LNCAP (cell line): ENCODE data around the gene CPA3.

Source experiments
- CTCF ChIP-seq: fragments of 450-650 bp; IDR thresholded peaks from 2 replicates; pipeline ENCODE4 v1.5.1; 2017; ENCODE audit warnings: mild to moderate bottlenecking

CPA3 gene

GRCh38 chr3:148827585-148827984 is 37.5 kb upstream of the CPA3 start, which contains the start of gene CPB1:
Gene CPB1, plus strand, starts transcription at chr3:148827811. Its CDS starts 13 bp downstream, at chr3:148827824.
- TF ChIP-seq CTCF, result no peak

- no peak for TF ChIP-seq CTCF
These were observed 36.9 kb upstream of the CPA3 start for GRCh38 chr3:148828136-148828690.

GRCh38 chr3:148829926-148830325 is 35.2 kb upstream of the CPA3 start:
- no peak for TF ChIP-seq CTCF

- TF ChIP-seq CTCF, result no peak
These were observed 31.9 kb upstream of the CPA3 start for GRCh38 chr3:148833223-148833622.

- TF ChIP-seq CTCF, result no peak
These were observed 25.3 kb upstream of the CPA3 start for GRCh38 chr3:148839805-148840204.

GRCh38 chr3:148840451-148840850 is 24.6 kb upstream of the CPA3 start:
- no peak for TF ChIP-seq CTCF

- TF ChIP-seq CTCF, result no peak
These were observed 19.2 kb upstream of the CPA3 start for GRCh38 chr3:148845756-148846395.
